ENCODE measurements around the gene ABHD12B.
"Not testable (repeated sequence)": the region's sequence is repeated elsewhere in the genome, so short reads cannot be mapped to it uniquely, and the experiment has no call there.

The ABHD12B gene

DNA sequence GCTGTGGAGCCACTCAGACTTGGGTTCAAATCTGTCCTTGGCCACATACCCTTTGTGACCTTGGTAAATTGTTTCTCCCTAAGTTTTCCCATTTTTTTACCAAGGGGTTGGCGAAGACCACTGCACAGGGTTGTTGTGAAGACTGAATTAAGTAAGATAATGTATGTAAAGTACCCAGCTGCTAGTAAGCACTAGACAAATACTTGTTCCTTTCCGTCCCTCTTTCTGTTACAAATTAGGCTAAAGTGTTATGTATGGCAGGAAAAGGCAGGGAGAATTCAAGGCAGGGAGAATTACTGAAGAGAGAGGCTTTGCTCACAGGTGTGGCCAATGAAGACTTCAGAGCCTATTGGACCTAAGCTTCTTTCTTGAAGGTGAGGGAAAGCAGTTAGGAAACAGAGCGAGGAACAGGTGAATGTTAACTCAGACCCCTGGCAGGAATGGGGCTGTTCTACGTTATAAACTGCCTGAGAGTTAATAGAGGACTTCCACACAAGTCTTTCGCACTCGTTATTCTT is 25.9 kb downstream of the ABHD12B start:
- DNase-seq, result no peak

DNA sequence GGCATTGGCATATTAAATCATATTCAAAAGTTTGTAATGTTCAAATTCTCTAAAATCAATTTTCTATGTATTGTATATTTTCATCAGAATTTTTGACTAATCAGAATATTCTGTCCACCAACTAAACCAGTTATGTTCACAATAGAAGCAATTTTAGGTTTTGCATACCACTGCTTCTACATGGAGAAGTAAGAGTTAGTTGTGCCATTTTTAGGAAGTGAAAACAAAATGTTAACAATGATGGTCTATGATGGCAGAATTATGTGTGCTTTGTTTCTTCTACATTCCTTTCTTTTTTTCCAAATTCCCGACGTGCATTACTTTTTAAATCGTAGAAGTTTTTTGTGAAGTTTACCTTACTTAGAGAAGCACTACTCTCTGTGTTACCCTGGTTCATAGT is 29.5 kb downstream of the ABHD12B start:
- DNase-seq, result no peak

DNA sequence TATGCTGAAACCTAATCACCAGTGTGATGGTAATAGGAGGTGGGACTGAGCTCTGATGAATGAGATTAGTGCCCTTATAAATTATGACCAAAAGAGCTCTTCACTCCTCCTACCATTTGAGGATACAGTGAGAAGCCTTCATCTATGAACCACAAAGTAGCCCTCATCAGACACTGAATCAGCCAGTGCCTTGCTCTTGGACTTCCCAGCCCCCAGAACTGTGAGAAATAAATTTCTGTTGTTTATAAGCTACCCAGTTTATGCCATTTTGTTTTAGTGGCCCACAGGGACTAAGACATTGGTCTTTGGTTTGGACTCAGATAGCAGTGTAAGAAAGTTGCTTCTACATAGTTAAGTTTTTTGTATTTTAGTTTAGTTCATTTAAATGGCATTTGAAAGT is 32.9 kb downstream of the ABHD12B start:
- no peak for DNase-seq

DNA sequence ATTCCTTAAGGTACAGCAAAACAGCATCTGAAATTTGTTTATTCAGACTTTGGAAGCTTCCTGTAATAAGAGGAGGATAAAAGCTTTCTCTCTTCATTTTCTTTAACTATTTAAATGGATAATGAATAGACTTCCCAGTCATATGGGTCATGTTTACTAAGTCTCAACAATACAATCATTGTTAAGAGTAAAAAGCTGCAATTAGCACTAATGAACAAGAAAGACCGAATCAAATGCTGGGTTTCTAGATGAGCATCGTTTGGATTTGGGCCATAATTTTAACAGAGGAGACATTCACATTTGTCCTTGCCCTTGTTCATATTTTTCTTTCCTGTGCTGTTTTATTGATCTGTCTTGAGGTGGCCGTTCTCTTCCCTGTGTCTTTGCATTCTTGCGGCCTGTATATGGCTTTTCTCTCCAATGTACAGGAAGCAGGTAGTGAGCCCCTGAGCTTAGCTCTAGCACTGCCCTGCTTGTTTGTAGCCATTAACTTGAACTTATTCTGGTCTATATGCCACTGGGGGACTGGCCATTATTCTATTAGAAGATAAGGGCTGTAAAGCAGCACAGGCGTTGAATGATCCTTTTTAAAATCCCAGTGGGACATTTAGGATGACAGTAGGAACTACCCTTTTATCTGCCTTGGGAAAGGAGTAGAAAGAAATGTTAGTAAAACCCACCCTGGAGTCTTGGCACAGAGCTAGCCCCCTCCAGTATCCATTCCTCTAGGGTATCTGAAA is 34.6 kb downstream of the ABHD12B start:
- no peak for DNase-seq

DNA sequence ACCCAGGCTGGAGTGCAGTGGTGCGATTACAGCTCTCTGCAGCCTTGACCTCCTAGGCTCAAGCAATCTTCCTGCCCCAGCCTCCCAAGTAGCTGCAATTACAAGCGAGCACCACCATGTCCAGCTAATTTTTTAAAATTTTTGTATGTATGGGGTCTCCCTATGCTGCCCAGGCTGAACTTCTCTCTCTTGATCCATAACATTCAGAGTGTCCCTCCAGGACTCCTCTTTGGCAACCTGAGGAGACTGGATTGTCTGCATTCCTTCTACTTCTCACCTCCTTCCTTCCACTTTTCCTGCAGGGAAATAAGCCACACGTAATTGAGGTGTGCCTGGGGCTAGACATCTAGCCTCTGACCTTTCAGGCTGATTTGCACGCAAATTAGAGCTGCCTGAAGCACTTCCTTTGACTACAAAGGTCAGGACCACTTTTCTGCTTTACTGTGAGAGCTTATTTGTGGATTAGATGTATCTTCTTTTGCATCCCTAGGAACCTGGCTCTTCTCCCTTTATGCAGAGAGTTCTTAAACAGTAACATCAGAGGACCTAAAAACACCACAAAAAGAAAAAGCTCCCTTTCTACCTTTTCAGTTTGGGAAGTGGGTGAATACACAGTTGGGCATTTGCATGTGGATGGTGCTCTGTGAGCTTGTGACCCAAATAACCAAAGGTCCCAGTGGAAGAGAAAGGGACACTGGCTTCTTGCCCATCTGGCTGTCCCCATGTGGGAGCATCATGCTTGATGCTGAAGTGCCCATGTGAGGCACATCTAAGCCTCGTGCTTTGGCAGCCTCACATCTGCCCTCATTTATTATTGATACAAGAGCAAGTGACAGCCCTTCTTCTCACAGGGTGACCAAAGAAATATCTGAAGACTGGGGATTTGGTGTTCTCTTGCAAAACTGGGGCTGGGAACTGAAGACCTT is 38.9 kb downstream of the ABHD12B start:
- DNase-seq, result no peak

DNA sequence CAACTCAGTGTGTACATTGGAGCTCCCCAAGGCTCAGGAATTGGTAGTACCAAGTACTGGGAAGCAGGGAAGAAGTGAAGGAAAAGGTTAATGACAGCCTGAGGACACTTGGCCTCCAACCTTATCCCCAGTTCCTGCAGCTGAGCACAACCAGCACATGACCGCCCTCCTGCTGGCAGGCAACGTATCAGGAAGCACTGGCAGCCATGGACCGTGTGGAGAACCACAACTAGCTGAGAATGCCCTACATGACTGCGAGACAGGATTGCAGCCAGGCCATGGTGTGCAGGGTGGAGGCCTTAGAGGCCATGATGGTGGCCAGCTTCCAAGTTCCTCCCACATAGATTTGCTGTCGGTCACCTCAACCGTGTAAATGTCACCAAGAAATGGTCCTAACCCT is 45.6 kb downstream of the ABHD12B start:
- DNase-seq, result no peak

DNA sequence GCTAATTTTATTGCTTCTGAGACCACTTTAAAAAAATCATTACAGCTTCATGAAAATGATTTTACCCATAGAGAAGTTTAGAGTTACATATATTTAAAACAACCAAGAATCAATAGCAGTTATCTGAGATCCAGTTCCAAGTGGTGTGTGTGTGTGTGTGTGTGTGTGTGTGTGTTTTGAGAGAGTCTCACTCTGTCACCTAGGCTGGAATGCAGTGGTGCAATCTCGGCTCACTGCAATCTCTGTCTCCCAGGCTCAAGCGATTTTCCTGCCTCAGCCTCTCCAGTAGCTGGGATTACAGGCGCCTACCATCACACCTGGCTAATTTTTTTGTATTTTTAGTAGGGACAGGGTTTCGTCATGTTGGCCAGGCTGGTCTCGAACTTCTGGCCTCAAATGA is 47.7 kb downstream of the ABHD12B start:
- DNase-seq, result not testable (repeated sequence)

DNA sequence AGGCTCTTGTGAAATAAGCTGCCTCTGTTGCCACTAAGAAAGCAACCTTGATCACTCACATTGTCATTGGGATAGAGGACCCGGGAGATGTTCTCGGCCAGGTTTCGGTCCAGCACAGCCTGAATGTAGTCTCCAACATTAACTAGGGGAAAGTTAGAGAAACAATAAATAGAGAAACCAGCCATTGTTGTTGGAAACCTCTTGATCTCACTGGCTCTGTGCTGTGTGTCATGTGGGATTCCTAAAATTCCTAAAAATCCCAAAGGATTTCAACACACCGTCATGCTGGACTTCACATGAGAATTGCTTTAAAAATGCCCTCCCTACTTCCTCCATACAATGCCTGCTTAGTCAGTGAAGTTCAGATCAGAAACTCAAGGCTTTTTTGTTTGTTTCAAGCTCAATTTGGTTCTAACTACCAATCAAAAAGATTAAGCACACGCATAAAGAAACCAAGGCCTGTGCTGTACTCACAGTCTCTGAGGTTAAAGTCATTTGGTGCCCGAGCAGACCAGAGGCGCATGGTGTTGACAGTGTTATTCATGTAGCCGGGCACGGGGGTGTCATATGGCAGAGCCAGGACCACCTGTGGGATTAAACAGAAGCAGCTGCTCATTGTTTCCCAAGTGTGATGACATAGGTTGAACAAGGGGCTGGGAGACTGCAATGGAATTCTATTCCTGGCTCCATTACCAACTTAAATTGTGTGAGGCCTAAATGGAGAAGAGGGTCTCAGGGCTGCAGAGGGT is 48.8 kb downstream of the ABHD12B start:
- DNase-seq, result no peak

DNA sequence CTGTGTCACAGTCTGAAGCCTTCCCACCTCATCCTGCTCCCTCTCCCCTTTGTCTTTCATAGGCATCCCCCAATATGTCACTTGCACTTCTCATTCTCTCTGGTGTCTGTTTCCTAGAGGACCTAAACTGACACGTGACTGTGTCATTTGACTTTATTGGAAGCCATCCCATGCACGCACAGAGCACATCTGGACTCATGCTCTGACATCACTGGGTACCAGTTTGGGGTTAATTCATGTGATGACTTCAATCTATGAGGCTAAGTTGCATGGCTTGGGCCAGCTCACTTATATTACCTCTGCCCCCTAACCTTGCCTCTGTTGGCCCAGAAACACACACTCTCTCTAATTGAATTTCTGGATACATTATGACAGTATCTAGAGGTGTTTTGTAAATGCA is 51.0 kb downstream of the ABHD12B start:
- no peak for DNase-seq

DNA sequence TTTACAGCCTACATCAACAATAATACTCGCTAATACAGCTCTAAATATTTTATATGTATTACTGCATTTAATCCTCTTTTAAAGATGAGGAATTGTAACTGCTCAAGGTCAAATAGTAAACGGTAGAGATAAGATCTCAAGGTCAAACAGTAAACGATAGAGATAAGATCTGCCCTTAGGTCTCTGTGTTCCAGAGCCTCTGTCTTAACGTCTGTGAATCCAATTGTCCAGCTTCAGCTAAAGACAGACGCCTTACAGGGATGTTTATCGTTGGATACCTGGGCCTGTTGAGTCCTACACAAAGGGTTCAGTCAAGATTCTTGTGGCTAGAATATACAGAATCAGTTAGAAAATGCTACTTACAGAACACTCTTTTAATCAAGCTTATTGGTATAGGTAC is 52.4 kb downstream of the ABHD12B start:
- no peak for DNase-seq

DNA sequence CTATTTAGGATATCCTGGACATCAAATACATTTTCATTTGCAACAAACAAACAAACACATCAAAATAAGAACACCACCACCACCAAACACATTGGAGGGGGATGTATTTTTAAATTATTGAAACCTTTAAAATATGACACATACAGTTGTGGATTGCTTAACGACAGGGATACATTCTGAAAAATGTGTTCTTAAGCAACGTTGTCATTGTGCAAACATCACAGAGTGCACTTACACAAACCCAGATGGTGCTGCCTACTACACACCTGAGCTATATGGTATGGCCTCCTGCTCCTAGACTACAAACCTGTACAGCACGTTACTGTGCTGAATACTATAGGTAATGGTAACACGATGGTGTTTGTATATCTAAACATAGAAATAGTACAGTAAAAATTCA is 53.0 kb downstream of the ABHD12B start:
- no peak for DNase-seq

DNA sequence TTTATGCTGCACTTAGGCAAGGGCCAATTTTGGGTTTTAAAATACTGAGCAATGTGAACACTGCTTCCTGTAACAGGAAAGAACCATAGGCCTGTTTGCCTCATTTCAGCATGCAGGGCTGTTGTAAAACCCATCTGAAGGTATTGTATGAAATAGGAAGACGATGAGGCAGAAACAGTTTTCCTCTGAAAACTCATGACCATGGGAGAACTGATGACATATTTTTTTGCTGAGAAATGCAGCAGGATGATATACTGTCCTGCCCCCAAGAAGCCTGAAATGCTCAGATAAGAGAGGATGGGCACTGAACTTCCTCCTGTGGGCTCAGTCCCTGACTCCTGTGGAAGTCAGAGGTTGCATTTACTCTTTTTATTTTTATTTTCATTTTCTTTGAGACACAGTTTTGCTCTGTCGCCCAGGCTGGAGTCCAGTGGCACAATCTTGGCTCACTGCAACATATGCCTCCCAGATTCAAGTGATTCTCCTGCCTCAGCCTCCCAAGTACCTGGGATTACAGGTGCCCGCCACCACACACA is 55.1 kb downstream of the ABHD12B start:
- no peak for DNase-seq

DNA sequence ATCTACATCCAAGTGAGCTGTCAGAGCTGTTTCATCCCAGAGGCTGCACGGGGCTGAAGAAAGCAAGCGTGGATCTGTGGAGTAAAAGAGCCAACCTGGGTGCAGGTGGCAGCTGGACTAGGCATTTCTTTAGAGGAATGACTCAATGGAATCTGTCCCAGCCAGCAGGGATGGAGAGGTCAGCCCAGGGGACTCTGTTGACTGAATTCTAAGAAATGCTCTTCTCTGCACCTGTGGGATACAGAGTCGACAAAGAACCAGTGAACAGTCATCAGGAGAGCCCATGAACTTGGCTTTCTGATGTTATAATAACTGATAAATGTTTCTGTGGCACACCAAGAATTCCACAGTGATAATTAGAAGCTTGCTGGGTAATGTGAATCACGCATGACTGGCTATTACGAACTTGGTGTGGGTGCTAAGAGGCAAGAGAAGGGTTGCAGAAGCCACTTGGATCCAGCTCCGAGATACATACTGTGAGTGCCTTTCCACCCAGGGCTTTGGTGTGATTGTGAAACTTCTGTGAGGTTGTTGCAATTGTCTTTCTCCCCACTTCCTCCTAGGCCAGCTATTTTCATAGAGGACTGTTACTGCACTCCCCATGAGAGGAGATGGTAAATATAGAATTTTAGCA is 56.3 kb downstream of the ABHD12B start:
- DNase-seq, result no peak

DNA sequence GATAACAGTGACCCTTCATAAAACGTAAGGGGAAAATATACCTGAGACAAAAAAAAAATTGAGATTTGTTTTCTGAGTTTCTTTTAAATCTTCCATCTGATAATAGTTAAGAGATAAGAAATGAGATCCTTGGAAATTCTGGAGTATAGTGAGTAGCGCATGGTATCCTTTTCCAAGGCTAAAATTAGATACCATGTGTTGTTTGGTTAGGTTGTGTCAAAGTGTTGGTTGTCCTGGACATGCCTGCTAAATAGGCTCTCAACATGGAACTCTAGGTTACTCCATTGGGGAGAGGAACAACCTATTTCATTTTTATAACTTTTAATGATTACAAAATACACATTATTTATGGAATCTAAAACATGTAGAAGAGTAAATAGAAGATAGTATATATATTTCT is 57.7 kb downstream of the ABHD12B start:
- no peak for DNase-seq

DNA sequence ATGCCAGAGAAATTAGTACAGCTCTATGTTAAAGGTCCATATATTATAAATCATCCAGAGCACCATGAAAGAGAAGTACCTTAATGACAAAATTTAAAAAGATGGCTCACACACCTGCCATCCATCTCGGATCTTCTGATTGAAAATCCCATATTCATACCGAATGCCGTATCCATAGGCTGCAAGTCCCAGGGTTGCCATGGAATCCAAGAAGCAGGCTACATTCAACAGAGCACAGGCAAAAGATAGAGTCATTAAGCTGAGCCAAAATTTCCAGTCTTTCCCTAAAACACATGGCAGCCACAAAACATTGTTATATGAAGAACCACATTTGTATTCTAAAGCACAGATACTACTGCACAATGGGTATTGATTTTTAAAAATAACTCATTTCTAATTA is 59.7 kb downstream of the ABHD12B start:
- DNase-seq, result no peak

DNA sequence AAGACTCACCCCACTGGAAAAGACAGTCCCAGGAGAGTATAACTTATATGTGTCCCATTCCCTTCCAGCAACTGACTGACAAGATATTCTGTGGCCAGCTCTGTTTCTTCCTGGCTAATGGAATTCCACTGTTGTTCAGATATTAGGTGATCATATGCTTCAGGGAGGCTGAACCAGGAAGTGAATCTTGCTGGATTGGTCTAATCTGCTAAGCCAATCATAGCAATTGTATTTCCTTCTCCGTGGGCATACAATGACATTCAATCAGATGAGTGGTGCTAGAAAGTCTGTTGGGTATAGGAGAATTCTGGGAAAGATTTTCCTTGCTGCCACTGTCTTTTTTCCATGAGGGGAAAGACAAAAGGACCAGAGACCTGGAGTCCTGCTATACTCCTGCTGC is 60.3 kb downstream of the ABHD12B start:
- DNase-seq, result no peak

DNA sequence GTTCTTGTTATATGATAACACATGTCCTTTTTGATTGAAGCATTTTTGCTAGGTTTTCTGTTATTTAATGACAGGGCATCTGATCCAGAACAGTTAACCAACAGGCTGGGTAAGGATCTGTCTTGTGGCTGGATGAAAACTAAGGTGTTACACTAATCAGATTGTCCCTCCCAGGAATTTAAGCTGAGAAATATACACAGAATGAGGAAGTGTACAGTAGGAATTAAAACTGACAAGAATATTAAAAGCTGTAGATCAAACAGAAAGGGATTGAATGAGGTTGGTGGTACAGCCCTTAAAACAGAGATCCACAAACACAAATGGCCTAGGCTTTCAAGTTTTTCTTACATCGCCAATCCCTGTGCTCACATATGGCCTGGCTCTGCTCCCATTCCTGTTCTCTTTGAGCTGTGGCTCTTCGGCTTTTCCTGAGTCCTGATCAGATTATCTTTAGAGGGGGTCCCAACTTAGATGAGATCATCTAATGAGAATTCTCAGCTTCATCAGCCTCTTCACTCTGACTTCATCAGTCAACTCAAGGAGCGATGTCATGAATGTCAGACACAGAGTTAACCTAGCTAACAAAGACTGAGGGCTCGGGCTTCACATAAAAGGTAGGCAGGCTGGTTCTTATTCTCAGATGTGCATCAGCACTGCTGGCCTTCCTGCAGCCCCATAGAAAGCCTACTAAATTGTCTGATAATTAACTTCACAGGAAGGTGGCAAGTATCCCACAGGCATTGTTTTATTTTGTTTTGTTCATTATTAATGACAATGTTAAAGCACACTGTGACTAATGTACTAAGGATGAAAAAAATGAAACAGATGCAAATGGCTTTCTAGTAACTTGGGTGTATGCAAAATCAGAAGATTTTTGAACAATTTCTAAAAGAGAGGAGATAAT is 61.0 kb downstream of the ABHD12B start:
- no peak for DNase-seq

DNA sequence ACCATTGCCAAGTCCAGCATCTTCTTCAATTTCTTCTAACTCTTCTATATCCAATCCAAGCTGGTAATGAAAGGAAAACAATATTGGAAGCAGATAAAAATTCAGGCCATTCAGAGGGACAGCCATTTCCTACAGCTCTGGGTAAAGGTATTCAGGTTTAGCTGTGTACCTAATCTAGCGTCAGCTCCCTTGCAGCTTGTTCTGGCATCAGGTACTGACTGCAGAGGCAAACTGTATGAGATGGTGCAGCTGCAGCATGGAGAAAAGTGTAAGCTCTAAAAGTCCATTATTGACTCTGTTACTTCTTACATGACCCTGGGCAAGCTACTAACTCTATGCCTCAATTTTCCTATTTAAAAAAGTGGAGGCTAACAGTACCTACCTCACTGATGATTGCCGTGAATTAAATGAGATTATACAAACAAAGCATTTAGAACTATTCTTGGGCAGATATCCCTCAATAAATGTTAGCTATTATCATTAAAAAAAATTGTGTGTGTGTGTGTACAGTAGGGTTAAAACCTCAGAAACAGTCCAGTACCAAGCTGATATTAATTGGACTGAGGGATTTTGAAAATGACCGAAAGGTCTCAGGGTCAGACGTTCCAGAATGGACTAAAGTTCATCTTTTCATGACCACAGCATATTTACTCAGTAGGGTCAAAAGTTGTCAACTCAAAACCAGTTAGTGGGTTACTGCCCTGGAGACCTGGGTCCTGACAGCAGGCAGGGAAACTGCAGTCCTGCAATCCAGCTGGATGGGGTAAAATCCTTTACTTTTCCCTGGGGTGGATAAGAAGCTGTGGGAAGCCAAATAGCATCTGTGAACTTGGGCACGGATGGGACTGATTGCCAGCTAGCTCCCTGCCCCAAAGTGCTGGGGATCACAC is 63.5 kb downstream of the ABHD12B start:
- no peak for DNase-seq

DNA sequence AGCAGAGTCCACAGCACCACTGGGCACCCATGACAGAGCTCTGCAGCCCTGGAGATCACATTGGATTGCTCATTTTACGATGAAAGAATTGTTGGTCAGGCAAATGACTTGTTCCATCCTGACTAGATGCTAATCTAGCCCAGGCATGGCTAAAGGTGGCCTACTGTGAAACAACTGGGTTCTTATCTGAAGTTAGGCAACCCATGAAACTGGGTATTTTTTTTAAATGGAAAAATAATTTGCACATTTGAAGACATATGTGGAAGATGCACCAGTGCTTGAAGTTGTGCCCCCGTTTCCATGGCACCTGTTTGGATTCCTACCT is 64.1 kb downstream of the ABHD12B start:
- DNase-seq, result no peak

DNA sequence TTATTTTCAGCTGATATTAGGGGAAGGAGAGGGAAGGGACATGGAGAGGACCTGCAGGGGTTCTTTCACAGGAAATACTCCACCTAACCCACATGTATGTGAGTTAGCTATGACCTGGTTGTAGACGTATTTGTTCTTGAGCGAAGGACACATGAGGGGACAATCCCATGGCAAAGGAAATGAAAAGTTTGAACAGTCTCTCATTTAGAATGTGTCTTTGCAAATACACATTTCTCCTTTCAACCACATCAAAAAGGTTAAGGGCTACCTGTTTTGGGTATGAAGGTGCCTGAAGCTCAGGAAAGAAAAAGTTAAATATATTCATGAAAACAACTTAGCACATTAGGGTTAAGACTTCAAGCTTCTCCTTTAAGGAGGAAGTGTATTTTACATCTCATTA is 65.0 kb downstream of the ABHD12B start:
- DNase-seq, result no peak

DNA sequence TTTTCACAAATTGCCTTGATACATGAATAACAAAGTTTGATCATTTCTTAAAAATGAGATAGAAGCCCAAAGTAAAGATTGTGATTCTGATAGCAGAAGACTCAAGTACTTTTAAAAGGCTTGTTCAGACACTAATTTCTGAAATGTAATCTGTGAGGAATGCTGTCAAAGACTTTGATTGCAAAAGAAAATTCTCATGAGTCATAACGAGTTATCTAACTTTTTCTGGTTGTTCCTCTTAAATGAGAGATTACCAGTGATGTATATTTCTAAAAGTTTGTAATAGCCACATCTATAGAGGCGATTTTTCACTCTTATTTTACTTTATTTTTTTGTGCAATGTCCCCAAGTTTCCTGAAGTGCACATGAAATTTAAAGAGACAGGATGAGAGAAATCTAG is 65.5 kb downstream of the ABHD12B start:
- DNase-seq, result no peak

Data from NCI-H510A (cell line).